GM12878 (cell line): ENCODE data around the gene KRTAP29-1. TPM values are rescaled to one million over a fixed set of nuclear protein-coding genes. Genes with fewer than 3 reads are reported as not detected.

Experiments
- ATAC-seq: fragments of 200-7000 bp; cut with Tn5 transposase; 3 replicates; pipeline ENCODE4 v1.9.1; 2020; ENCODE audit warnings: mild to moderate bottlenecking, moderate library complexity
- BruUV-seq: library from RNA; stranded (reverse); fragments of 400-500 nt; replicated peaks from 2 replicates; lab custom pipeline; 2021; lab: Mats Ljungman, UMichigan
- CTCF ChIA-PET: fragments of 300-600 bp; sonication (Branson Sonifier 250); formaldehyde crosslinking; extraction: SDS; loops from one replicate; lab custom pipeline; 2021; ENCODE audit warnings: inconsistent platforms; lab: Yijun Ruan, JAX
- POLR2A ChIA-PET: fragments of 350-600 bp; formaldehyde crosslinking; extraction: SDS; loops from one replicate; lab custom pipeline; 2021; ENCODE audit warnings: inconsistent platforms; lab: Charles Lee
- RAD21 ChIA-PET: fragments of 300-600 bp; sonication (Branson Sonifier 250); formaldehyde crosslinking; loops from one replicate; lab custom pipeline; 2023; ENCODE audit warnings: antibody characterized with exemption; ENCODE audit not compliant: unreplicated experiment; lab: Charles Lee
- SMC1A ChIA-PET: fragments of 300-600 bp; sonication (Branson Sonifier 250); formaldehyde crosslinking; loops from one replicate; lab custom pipeline; 2023; ENCODE audit not compliant: unreplicated experiment, uncharacterized antibody; lab: Charles Lee
- DNase-seq: peaks from one replicate; pipeline ENCODE4 v3.0.0-alpha.2; 2011; ENCODE audit warnings: low read depth, low spot score
- FAIRE-seq: peaks from 3 replicates; lab custom pipeline; 2011; peaks lifted over from hg19 to GRCh38; lab: Jason Lieb, UNC
- H2AFZ ChIP-seq: 2 replicates; pipeline ENCODE4 v1.6.0; 2011; ENCODE audit warnings: low read depth, low read length, control low read depth; ENCODE audit not compliant: control insufficient read depth
- H3K27ac ChIP-seq: 2 replicates; pipeline ENCODE4 v1.5.1; 2011; ENCODE audit warnings: control low read depth; ENCODE audit not compliant: control insufficient read depth, insufficient read depth
- H3K27me3 ChIP-seq, 2 experiments: replicated peaks in 1 of 2; 2 replicates each; pipeline versions ENCODE4 v1.6.0 to v1.6.1; 2011; ENCODE audit warnings: low read length in 1 of 2; ENCODE audit not compliant: control insufficient read depth in 2 of 2, insufficient read depth in 2 of 2
- H3K36me3 ChIP-seq, 2 experiments: 2 replicates each; pipeline ENCODE4 v1.5.1; 2011; ENCODE audit warnings: low read length in 1 of 2; ENCODE audit not compliant: control insufficient read depth in 2 of 2, insufficient read depth in 2 of 2
- H3K4me1 ChIP-seq: 2 replicates; pipeline ENCODE4 v1.6.1; 2011; ENCODE audit warnings: mild to moderate bottlenecking, low read length, moderate library complexity, mixed read lengths; ENCODE audit not compliant: control insufficient read depth, insufficient read depth
- H3K4me2 ChIP-seq: 2 replicates; pipeline ENCODE4 v1.6.0; 2011; ENCODE audit warnings: control low read depth; ENCODE audit not compliant: control insufficient read depth, insufficient read depth
- H3K4me3 ChIP-seq: fragments of 200-600 bp; sonication (generic); 2 replicates; pipeline ENCODE4 v1.5.1; 2016
- H3K79me2 ChIP-seq: 2 replicates; pipeline ENCODE4 v1.6.0; 2011; ENCODE audit warnings: low read length; ENCODE audit not compliant: control insufficient read depth, insufficient read depth
- H3K9ac ChIP-seq: 2 replicates; pipeline ENCODE4 v1.8.0; 2011; ENCODE audit warnings: low read length, control low read depth, mixed read lengths; ENCODE audit not compliant: control insufficient read depth, insufficient read depth
- H3K9me3 ChIP-seq: replicated peaks from 3 replicates; pipeline ENCODE4 v1.5.1; 2011; ENCODE audit warnings: mild to moderate bottlenecking, low read length; ENCODE audit not compliant: control insufficient read depth, insufficient read depth
- H4K20me1 ChIP-seq: 2 replicates; pipeline ENCODE4 v1.6.0; 2011; ENCODE audit not compliant: control insufficient read depth, insufficient read depth
- BCLAF1 ChIP-seq: fragments of 450-650 bp; IDR thresholded peaks from 2 replicates; pipeline ENCODE4 v1.6.1; 2017; ENCODE audit warnings: antibody characterized with exemption, mild to moderate bottlenecking, moderate library complexity
- CHD2 ChIP-seq: IDR thresholded peaks from 2 replicates; pipeline ENCODE4 v1.6.1; 2011; ENCODE audit warnings: low read depth, low read length, improper control_type of control experiment, borderline replicate concordance
- CHD4 ChIP-seq: fragments of 200-600 bp; sonication (generic); IDR thresholded peaks from 2 replicates; pipeline ENCODE4 v1.6.1; 2016; ENCODE audit warnings: mild to moderate bottlenecking
- DPF2 ChIP-seq: fragments of 450-650 bp; IDR thresholded peaks from 2 replicates; pipeline ENCODE4 v1.6.1; 2017; ENCODE audit warnings: mild to moderate bottlenecking
- ESRRA ChIP-seq: IDR thresholded peaks from 2 replicates; pipeline ENCODE4 v1.6.1; 2012; ENCODE audit warnings: mild to moderate bottlenecking, low read length, improper control_type of control experiment
- EZH2 ChIP-seq: IDR thresholded peaks from 2 replicates; pipeline ENCODE4 v1.6.1; 2012; ENCODE audit warnings: low read depth, mild to moderate bottlenecking, control low read depth, inconsistent platforms, low read length, borderline replicate concordance; ENCODE audit not compliant: control insufficient read depth
- JUNB ChIP-seq: IDR thresholded peaks from 2 replicates; pipeline ENCODE4 v1.6.1; 2016; ENCODE audit warnings: antibody characterized with exemption, mild to moderate bottlenecking
- MLLT1 ChIP-seq: fragments of 450-650 bp; IDR thresholded peaks from 2 replicates; pipeline ENCODE4 v1.6.1; 2016; ENCODE audit warnings: mild to moderate bottlenecking
- NBN ChIP-seq: fragments of 450-650 bp; IDR thresholded peaks from 2 replicates; pipeline ENCODE4 v1.6.1; 2016
- NFIC ChIP-seq: IDR thresholded peaks from 2 replicates; pipeline ENCODE4 v1.6.1; 2012; ENCODE audit warnings: low read depth, mild to moderate bottlenecking, inconsistent platforms, low read length, moderate library complexity
- NR2C2 ChIP-seq: IDR thresholded peaks from 2 replicates; pipeline ENCODE4 v1.6.1; 2011; ENCODE audit warnings: borderline replicate concordance, low read depth; ENCODE audit not compliant: control insufficient read depth, insufficient read length
- NRF1 ChIP-seq: conservative IDR thresholded peaks from 2 replicates; pipeline ENCODE4 v1.6.1; 2011; ENCODE audit warnings: mild to moderate bottlenecking, low read depth, low read length, improper control_type of control experiment
- PKNOX1 ChIP-seq: fragments of 450-650 bp; IDR thresholded peaks from 2 replicates; pipeline ENCODE4 v1.6.1; 2016; ENCODE audit warnings: mild to moderate bottlenecking
- PML ChIP-seq: IDR thresholded peaks from 2 replicates; pipeline ENCODE4 v1.6.1; 2012; ENCODE audit warnings: low read length, inconsistent platforms
- SIX5 ChIP-seq: IDR thresholded peaks from 2 replicates; pipeline ENCODE4 v1.6.1; 2011; ENCODE audit warnings: mild to moderate bottlenecking, low read depth, low read length, moderate library complexity; ENCODE audit not compliant: severe bottlenecking
- SREBF2 ChIP-seq: IDR thresholded peaks from 2 replicates; pipeline ENCODE4 v1.6.1; 2012; ENCODE audit warnings: mild to moderate bottlenecking, low read length
- STAT1 ChIP-seq: fragments of 450-650 bp; conservative IDR thresholded peaks from 2 replicates; pipeline ENCODE4 v1.6.1; 2014; ENCODE audit warnings: antibody characterized with exemption, mild to moderate bottlenecking
- YBX1 ChIP-seq: fragments of 450-650 bp; IDR thresholded peaks from 2 replicates; pipeline ENCODE4 v1.6.1; 2016; ENCODE audit warnings: antibody characterized with exemption
- ZNF207 ChIP-seq: fragments of 450-650 bp; IDR thresholded peaks from 2 replicates; pipeline ENCODE4 v1.6.1; 2014; ENCODE audit warnings: antibody characterized with exemption, mild to moderate bottlenecking, borderline replicate concordance
- WGBS: methylation state at CpG from one replicate; pipeline ENCODE4 v1.1.6; 2016; ENCODE audit warnings: low lambda C conversion rate; ENCODE audit not compliant: insufficient replicate concordance, insufficient coverage; ENCODE audit errors: missing lambda C conversion rate; 5-methylcytosine and 5-hydroxymethylcytosine counted together
- in situ Hi-C: fragments of 300-500 bp; cut with MboI; formaldehyde crosslinking; loops from 9 replicates; pipeline ENCODE4 v1.14.3; 2018; ENCODE audit warnings: mixed read lengths
- intact Hi-C: fragments of 100-400 bp; cut with micrococcal nuclease; formaldehyde crosslinking; loops from one replicate; pipeline ENCODE4 v1.14.2; 2022; ENCODE audit not compliant: unreplicated experiment
- polyA plus RNA-seq, 11 experiments: library from polyadenylated mRNA; depleted of rRNA in 4 of 11; unstranded in 6 of 11; stranded (reverse) in 5 of 11; fragments of >200 nt; fragmentation: Nextera tagmentation in 4 of 11; fragmentation: Illumina TruSeq in 1 of 11; extraction: Ambion mirVana in 4 of 11; extraction: Trizol in 1 of 11; gene quantifications; 1 replicate in 1 of 11; 2 replicates in 10 of 11; pipeline versions ENCODE4 v1.2.1 to v1.2.3, GENCODE V29; 2011 to 2016; ENCODE audit warnings: inconsistent platforms in 2 of 11, missing spikeins in 2 of 11, low read depth in 1 of 11
- total RNA-seq, 4 experiments: library from RNA; depleted of rRNA in 3 of 4; stranded (reverse); fragments of >200 nt in 3 of 4; fragmentation: Illumina TruSeq in 1 of 4; extraction: Trizol in 1 of 4; gene quantifications; 2 replicates each; pipeline versions ENCODE4 v1.2.1 to v1.2.3, GENCODE V29; 2013 to 2021

Gene KRTAP29-1
- total and polyA plus RNA-seq, 10 of the 15 experiments (the other 5 are each of a cell fraction or from before 2014, with no cell fraction given), result 1.9 TPM; not detected in 9

GRCh38 chr17:41343029-41343428 lies 40.4 kb upstream of the KRTAP29-1 start:
- H3K9ac ChIP-seq, result no peak overlapping the region
- no peak overlapping the region for H2AFZ ChIP-seq
- ChIA-PET CTCF (interaction anchor here (0.6 to 0.9 kb wide), 2 partner anchors 11 to 1051 kb away, joined by 3 read pairs; no protein-coding TSS in a partner anchor), SMC1A (no interaction called here), POLR2A (interaction anchor here (0.6 kb wide), 1 partner anchor 57 kb away, joined by 3 read pairs; no protein-coding TSS in a partner anchor), RAD21 (no interaction called here)
- no peak for DNase-seq
- no peak overlapping the region for H3K4me3 ChIP-seq
- peaks cover 4% of the 10 kb centered on the region; the same call in 2 of the 3 replicates for H3K9me3 ChIP-seq
- no peaks in the 10 kb centered on the region for H3K79me2 ChIP-seq
- H3K4me1 ChIP-seq, result peaks cover 28% of the 10 kb centered on the region
- H3K4me2 ChIP-seq, result no peak overlapping the region
- ATAC-seq, result no peak
- no peak for TF ChIP-seq EZH2
- TF ChIP-seq YBX1, result no peak
- TF ChIP-seq ZNF207, result no peak
- TF ChIP-seq CHD2, result no peak
- no peak for TF ChIP-seq SREBF2
- TF ChIP-seq NRF1, result no peak
- TF ChIP-seq PML, result no peak
- no peak for TF ChIP-seq BCLAF1
- no peak for TF ChIP-seq JUNB
- TF ChIP-seq NFIC, result no peak
- TF ChIP-seq DPF2, result no peak
- no peak for TF ChIP-seq ESRRA
- no peak for TF ChIP-seq PKNOX1
- TF ChIP-seq MLLT1, result no peak
- no peak for TF ChIP-seq NR2C2
- TF ChIP-seq NBN, result no peak
- no peak for TF ChIP-seq CHD4
- no peak for TF ChIP-seq STAT1
- no peak for TF ChIP-seq SIX5
- WGBS, result 24% methylated on average over 3 of the region's 3 CpGs
- in situ Hi-C loops (no loop called here), intact Hi-C loops (no loop called here)
- H4K20me1 ChIP-seq, result no peaks in the 10 kb centered on the region; the same call in 1 of the 2 replicates
- BruUV-seq, result no TSS peak
- no peaks in the 10 kb centered on the region for H3K27me3 ChIP-seq
- no peaks in the 10 kb centered on the region; a peak in 1 of 4 replicates for H3K36me3 ChIP-seq
- FAIRE-seq, result no peak
- no peak overlapping the region for H3K27ac ChIP-seq
